Endothelial cell (in vitro differentiated cells): Measurements from ENCODE around the gene PGLYRP2. TPM values are rescaled to one million over a fixed set of nuclear protein-coding genes. Genes with fewer than 3 reads are reported as not detected.

Source experiments
- DNase-seq: peaks from one replicate; pipeline ENCODE4 v3.0.0; 2021; ENCODE audit warnings: low spot score
- H3K27ac Mint-ChIP-seq: one replicate; pipeline ENCODE4 v1.8.0; 2021; ENCODE audit warnings: mixed read lengths, inconsistent platforms; ENCODE audit not compliant: unreplicated experiment
- H3K27me3 Mint-ChIP-seq: one replicate; pipeline ENCODE4 v1.8.0; 2021; ENCODE audit warnings: mild to moderate bottlenecking, moderate library complexity, mixed read lengths, inconsistent platforms; ENCODE audit not compliant: unreplicated experiment
- H3K36me3 Mint-ChIP-seq: one replicate; pipeline ENCODE4 v1.8.0; 2021; ENCODE audit warnings: mild to moderate bottlenecking, low read depth, mixed read lengths, inconsistent platforms; ENCODE audit not compliant: unreplicated experiment
- H3K4me1 Mint-ChIP-seq: one replicate; pipeline ENCODE4 v1.8.0; 2021; ENCODE audit warnings: mild to moderate bottlenecking, mixed read lengths, inconsistent platforms; ENCODE audit not compliant: unreplicated experiment
- H3K4me3 Mint-ChIP-seq: one replicate; pipeline ENCODE4 v1.8.0; 2021; ENCODE audit warnings: mild to moderate bottlenecking, mixed read lengths, inconsistent platforms; ENCODE audit not compliant: unreplicated experiment
- H3K9me3 Mint-ChIP-seq: one replicate; pipeline ENCODE4 v1.8.0; 2021; ENCODE audit warnings: mixed read lengths, inconsistent platforms; ENCODE audit not compliant: unreplicated experiment
- total RNA-seq: library from RNA; stranded (reverse); fragmentation: NEBNext Ultra II Directional; extraction: Animal tissue kit (Norgen Biotek cat#: 25700); gene quantifications from one replicate; pipeline ENCODE4 v1.2.1, GENCODE V29; 2021; ENCODE audit not compliant: unreplicated experiment
- TF ChIP-seq, protein P1 (sequence below): fragments of 200-600 bp; sonication (generic); IDR thresholded peaks from one replicate; pipeline ENCODE4 v1.5.0; 2021; ENCODE audit warnings: antibody characterized with exemption; ENCODE audit not compliant: unreplicated experiment

PGLYRP2 gene
- total RNA-seq, 1 donor from 2014 or later: not detected

DNA sequence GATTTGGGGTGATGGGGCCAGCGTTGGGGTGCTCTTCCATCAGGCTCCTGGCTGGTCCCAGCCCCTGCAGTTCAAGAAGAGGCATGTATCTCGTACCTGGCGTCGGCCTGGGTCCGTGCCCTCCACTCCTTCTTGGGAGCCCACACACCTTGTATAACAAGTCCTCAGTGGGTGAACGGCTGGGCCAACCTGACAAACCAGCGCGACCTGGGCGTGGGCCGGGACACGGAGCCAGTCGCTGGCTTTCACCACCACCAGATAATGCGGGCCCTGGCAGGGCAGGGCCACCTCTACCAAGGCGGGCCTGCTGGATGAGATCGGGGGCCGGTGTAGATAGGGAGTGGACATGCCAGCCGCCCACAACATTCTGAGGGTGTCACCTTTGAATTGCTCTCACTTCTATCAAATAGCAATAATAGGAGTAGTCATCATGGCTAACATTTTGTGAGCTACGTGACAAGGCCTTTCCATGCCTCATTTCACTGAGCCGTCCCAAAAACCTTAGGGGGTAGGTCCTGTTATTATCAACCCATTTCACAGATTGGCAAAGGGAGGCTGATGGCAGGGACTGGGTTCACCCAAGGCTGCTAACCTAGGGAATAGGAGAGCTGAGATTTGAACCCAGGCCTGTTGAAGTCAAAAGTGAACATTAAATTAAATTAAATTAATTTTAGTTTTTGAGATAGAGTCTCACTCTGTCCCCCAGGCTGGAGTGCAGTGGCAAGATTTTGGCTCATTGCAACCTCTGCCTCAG lies 32.5 kb upstream of the PGLYRP2 start:
- TF ChIP-seq, protein P1, sequence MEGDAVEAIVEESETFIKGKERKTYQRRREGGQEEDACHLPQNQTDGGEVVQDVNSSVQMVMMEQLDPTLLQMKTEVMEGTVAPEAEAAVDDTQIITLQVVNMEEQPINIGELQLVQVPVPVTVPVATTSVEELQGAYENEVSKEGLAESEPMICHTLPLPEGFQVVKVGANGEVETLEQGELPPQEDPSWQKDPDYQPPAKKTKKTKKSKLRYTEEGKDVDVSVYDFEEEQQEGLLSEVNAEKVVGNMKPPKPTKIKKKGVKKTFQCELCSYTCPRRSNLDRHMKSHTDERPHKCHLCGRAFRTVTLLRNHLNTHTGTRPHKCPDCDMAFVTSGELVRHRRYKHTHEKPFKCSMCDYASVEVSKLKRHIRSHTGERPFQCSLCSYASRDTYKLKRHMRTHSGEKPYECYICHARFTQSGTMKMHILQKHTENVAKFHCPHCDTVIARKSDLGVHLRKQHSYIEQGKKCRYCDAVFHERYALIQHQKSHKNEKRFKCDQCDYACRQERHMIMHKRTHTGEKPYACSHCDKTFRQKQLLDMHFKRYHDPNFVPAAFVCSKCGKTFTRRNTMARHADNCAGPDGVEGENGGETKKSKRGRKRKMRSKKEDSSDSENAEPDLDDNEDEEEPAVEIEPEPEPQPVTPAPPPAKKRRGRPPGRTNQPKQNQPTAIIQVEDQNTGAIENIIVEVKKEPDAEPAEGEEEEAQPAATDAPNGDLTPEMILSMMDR: no peak
- Mint-ChIP-seq H3K27me3 (peaks cover 8% of the 10 kb centered on the region), H3K36me3 (peaks cover 7% of the 10 kb centered on the region), H3K9me3 (peaks cover 35% of the 10 kb centered on the region), H3K4me1 (no peaks in the 10 kb centered on the region), H3K4me3 (no peak overlapping the region), H3K27ac (no peak overlapping the region)
- no peak for DNase-seq

DNA sequence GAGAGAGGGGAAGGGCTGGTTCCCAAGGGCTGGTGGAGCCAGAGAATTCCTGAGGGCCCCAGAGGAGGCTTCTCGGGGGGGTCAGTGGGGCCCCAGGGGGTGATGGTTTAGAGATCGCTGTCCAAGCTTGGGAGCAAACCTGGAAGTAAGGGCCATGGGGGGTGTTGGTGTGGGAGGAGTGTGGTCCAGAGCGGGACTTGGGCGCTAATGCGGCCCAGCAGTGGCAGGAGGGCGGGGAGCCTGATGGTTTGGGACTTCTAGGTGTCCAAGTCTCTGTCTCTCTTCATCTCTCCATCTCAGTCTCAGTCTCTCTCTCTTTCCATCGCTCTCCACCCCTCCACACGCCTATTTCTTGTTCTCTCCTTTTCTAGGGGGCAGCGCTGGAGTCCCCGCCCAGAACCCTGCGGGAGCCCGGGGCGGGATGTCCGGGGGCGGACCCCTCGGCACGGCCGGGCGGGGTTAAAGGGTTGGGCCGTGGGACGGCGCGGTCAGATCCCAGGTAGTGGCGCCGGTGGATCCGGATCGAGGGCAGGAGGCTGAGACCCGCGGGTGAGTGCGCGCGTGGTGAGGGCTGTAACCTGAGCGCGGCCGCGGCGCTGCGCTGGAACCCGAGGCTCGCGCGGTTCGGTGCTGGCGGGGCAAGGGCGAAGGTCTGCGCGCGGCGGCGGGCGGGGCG lies 28.9 kb upstream of the PGLYRP2 start, which contains the start of gene CYP4F22:
Gene CYP4F22, plus strand, starts transcription at position 491 of the 676 bp plus-strand sequence. CDS start 16,812 bp downstream, outside the sequence.
- TF ChIP-seq, protein P1: no peak
- peaks cover 39% of the 10 kb centered on the region for H3K9me3 Mint-ChIP-seq
- H3K27me3 Mint-ChIP-seq: peaks cover 8% of the 10 kb centered on the region
- H3K36me3 Mint-ChIP-seq: peaks cover 10% of the 10 kb centered on the region
- H3K27ac Mint-ChIP-seq: no peak within 1 kb of the TSS
- no peaks in the 10 kb centered on the region for H3K4me1 Mint-ChIP-seq
- peak within 1 kb of the TSS; percentile 62 for H3K4me3 Mint-ChIP-seq
- DNase-seq: no peak

DNA sequence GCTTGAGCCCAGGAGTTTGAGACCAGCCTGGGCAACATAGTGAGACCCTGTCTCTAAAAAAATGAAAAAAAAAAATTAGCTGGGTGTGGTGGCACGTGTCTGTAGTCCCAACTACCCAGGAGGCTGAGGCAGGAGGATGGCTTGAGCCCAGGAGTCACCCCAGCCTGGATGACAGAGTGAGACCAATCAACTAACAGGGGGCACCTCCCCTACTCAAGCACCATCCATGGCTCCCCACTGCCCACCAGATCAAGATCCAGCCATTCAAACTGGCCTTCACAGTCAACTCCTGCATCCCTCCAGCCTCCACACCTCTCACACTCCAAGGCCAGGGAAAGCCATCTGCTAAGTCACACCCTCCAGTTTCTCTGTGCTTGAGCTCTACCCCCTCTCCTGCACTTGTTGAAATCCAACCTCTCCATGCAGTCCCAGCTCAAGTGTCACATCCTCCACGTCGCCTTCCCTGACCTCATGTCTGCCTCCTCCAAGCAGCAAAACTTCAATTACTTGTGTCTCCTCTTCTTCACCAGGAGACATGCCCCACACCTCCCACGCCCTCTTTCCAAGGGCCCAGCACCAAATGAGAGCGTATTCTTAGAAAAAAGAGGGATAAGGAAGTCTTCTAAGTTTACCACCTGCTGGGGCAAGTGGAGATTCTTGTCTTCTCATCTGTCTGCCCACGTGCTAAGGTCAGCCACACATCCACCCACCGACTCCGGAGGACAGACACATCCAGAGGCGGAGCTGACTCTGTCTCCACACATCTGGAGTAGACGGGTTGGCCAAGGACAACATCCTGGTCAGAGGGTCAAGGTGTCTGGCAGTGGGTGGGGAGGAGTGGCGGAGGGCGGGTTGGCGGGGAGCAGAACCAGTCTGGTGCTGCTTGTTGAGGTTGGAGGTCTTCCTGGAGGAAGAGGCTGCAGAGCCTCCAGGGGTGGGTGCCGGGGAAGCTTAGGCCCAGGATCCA lies 28.1 kb upstream of the PGLYRP2 start:
- H3K27me3 Mint-ChIP-seq: peaks cover 8% of the 10 kb centered on the region
- no peaks in the 10 kb centered on the region for H3K4me1 Mint-ChIP-seq
- H3K36me3 Mint-ChIP-seq: peaks cover 10% of the 10 kb centered on the region
- H3K27ac Mint-ChIP-seq: no peak overlapping the region
- peaks cover 39% of the 10 kb centered on the region for H3K9me3 Mint-ChIP-seq
- H3K4me3 Mint-ChIP-seq: no peak overlapping the region
- TF ChIP-seq, protein P1: no peak
- no peak for DNase-seq

DNA sequence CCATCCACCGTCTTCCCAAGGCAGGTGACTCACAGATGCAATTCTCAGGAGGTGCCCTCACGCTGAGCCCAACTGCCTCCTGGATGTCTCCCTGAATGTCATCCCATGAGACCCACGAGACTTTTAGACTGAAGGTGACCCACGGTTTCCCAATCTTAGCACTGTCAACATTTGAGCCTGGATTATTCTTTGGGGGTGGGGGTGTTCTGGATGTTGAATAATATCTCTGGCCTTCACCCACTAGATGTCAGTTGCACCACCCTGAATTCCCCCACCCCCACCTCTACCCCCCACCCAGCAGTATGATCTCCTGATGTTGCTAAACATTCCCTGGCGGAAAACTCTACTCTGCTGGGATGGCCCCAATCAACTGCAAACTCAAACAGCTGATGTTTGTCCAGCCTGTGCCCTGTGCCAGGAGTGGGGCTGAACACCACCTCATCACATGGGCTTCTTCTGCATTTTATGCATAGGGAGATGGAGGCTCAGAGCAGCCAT lies 26.8 kb upstream of the PGLYRP2 start:
- Mint-ChIP-seq H3K4me3 (no peak overlapping the region), H3K27ac (no peak overlapping the region), H3K4me1 (no peaks in the 10 kb centered on the region), H3K9me3 (peaks cover 44% of the 10 kb centered on the region), H3K27me3 (peaks cover 9% of the 10 kb centered on the region), H3K36me3 (peaks cover 15% of the 10 kb centered on the region)
- TF ChIP-seq, protein P1: no peak
- DNase-seq: no peak
